ENCODE results near the gene C1orf21. TPM values are rescaled to one million over a fixed set of nuclear protein-coding genes. Genes with fewer than 3 reads are reported as not detected.

C1orf21 gene
- total RNA-seq, 1 experiment from 2014 or later = 7.5 TPM

GRCh38 chr1:184533915-184534314 lies 147.1 kb downstream of the C1orf21 start:
- DNase-seq = peak in 1 of 2 experiments; percentile 7
- Histone ChIP-seq H3K27ac (no peak overlapping the region), H3K27me3 (no peaks in the 10 kb centered on the region), H3K4me1 (peaks cover 16% of the 10 kb centered on the region), H3K9me3 (replicated peaks) (no peaks in the 10 kb centered on the region), H3K4me3 (no peak overlapping the region), H3K36me3 (no peaks in the 10 kb centered on the region)

GRCh38 chr1:184534690-184535089 lies 147.9 kb downstream of the C1orf21 start:
- peak in 1 of 2 experiments; percentile 2 for DNase-seq
- Histone ChIP-seq H3K36me3 (no peaks in the 10 kb centered on the region), H3K4me1 (peaks cover 16% of the 10 kb centered on the region), H3K27ac (peak overlapping the region; percentile 57), H3K4me3 (no peak overlapping the region), H3K9me3 (replicated peaks) (no peaks in the 10 kb centered on the region), H3K27me3 (no peaks in the 10 kb centered on the region)

GRCh38 chr1:184535191-184535970 lies 148.6 kb downstream of the C1orf21 start:
- Histone ChIP-seq H3K27ac (peak overlapping the region; percentile 57), H3K36me3 (no peaks in the 10 kb centered on the region), H3K4me3 (no peak overlapping the region), H3K9me3 (replicated peaks) (no peaks in the 10 kb centered on the region), H3K4me1 (peaks cover 16% of the 10 kb centered on the region), H3K27me3 (no peaks in the 10 kb centered on the region)
- DNase-seq = peak; percentile 47 to 75

GRCh38 chr1:184536246-184536985 lies 149.6 kb downstream of the C1orf21 start:
- Histone ChIP-seq H3K36me3 (no peaks in the 10 kb centered on the region), H3K27me3 (no peaks in the 10 kb centered on the region), H3K4me3 (no peak overlapping the region), H3K27ac (no peak overlapping the region), H3K9me3 (replicated peaks) (no peaks in the 10 kb centered on the region), H3K4me1 (peaks cover 16% of the 10 kb centered on the region)
- no peak for DNase-seq

- Histone ChIP-seq H3K27ac (no peak overlapping the region), H3K27me3 (no peaks in the 10 kb centered on the region), H3K36me3 (no peaks in the 10 kb centered on the region), H3K9me3 (replicated peaks) (no peaks in the 10 kb centered on the region), H3K4me1 (peaks cover 11% of the 10 kb centered on the region), H3K4me3 (no peak overlapping the region)
- no peak for DNase-seq
Observed at GRCh38 chr1:184539580-184539979, 152.8 kb downstream of the C1orf21 start.

GRCh38 chr1:184541537-184542152 lies 154.8 kb downstream of the C1orf21 start:
- Histone ChIP-seq H3K4me3 (no peak overlapping the region), H3K9me3 (replicated peaks) (no peaks in the 10 kb centered on the region), H3K27ac (no peak overlapping the region), H3K4me1 (no peaks in the 10 kb centered on the region), H3K36me3 (no peaks in the 10 kb centered on the region), H3K27me3 (no peaks in the 10 kb centered on the region)
- no peak for DNase-seq

GRCh38 chr1:184542291-184542690 lies 155.5 kb downstream of the C1orf21 start:
- Histone ChIP-seq H3K27me3 (no peaks in the 10 kb centered on the region), H3K4me1 (no peaks in the 10 kb centered on the region), H3K27ac (no peak overlapping the region), H3K4me3 (no peak overlapping the region), H3K36me3 (no peaks in the 10 kb centered on the region), H3K9me3 (replicated peaks) (no peaks in the 10 kb centered on the region)
- no peak for DNase-seq

- H3K27me3 ChIP-seq = no peaks in the 10 kb centered on the region
- H3K36me3 ChIP-seq = no peaks in the 10 kb centered on the region
- no peak for DNase-seq
- H3K4me3 ChIP-seq = no peak overlapping the region
- no peaks in the 10 kb centered on the region for H3K4me1 ChIP-seq
- no peak overlapping the region for H3K27ac ChIP-seq
- H3K9me3 ChIP-seq (replicated peaks) = no peaks in the 10 kb centered on the region
Observed at GRCh38 chr1:184545601-184546000, 158.8 kb downstream of the C1orf21 start.

- H3K4me1 ChIP-seq = no peaks in the 10 kb centered on the region
Observed at GRCh38 chr1:184552446-184552845, 165.6 kb downstream of the C1orf21 start.

GRCh38 chr1:184553845-184554244 lies 167.0 kb downstream of the C1orf21 start:
- Histone ChIP-seq H3K9me3 (replicated peaks) (no peaks in the 10 kb centered on the region), H3K36me3 (no peaks in the 10 kb centered on the region), H3K27me3 (no peaks in the 10 kb centered on the region), H3K4me1 (no peaks in the 10 kb centered on the region), H3K4me3 (no peak overlapping the region), H3K27ac (no peak overlapping the region)
- no peak for DNase-seq

More at GRCh38 chr1:184552446-184552845, 165.6 kb downstream of the C1orf21 start:
- no peak for DNase-seq
- no peak overlapping the region for H3K4me3 ChIP-seq
- no peaks in the 10 kb centered on the region for H3K36me3 ChIP-seq
- H3K9me3 ChIP-seq (replicated peaks) = no peaks in the 10 kb centered on the region
- no peaks in the 10 kb centered on the region for H3K27me3 ChIP-seq
- no peak overlapping the region for H3K27ac ChIP-seq

GRCh38 chr1:184555665-184556641 lies 169.1 kb downstream of the C1orf21 start:
- Histone ChIP-seq H3K27me3 (no peaks in the 10 kb centered on the region), H3K4me1 (no peaks in the 10 kb centered on the region), H3K4me3 (no peak overlapping the region), H3K36me3 (no peaks in the 10 kb centered on the region), H3K9me3 (replicated peaks) (no peaks in the 10 kb centered on the region), H3K27ac (no peak overlapping the region)
- DNase-seq = no peak

- Histone ChIP-seq H3K9me3 (replicated peaks) (no peaks in the 10 kb centered on the region), H3K27ac (no peak overlapping the region)
- DNase-seq = no peak
Observed at GRCh38 chr1:184556665-184557064, 169.8 kb downstream of the C1orf21 start.

GRCh38 chr1:184557423-184558347 lies 170.9 kb downstream of the C1orf21 start:
- Histone ChIP-seq H3K27me3 (no peaks in the 10 kb centered on the region), H3K9me3 (replicated peaks) (no peaks in the 10 kb centered on the region), H3K27ac (no peak overlapping the region), H3K4me1 (no peaks in the 10 kb centered on the region), H3K4me3 (no peak overlapping the region), H3K36me3 (no peaks in the 10 kb centered on the region)
- DNase-seq = no peak

More at GRCh38 chr1:184556665-184557064, 169.8 kb downstream of the C1orf21 start:
- H3K4me1 ChIP-seq = no peaks in the 10 kb centered on the region
- no peak overlapping the region for H3K4me3 ChIP-seq
- H3K27me3 ChIP-seq = no peaks in the 10 kb centered on the region
- H3K36me3 ChIP-seq = no peaks in the 10 kb centered on the region

Data from SJCRH30 (cell line).